HG03439 (cell line): ENCODE data around the gene LSS.
"Not testable (repeated sequence)": the region's sequence is repeated elsewhere in the genome, so short reads cannot be mapped to it uniquely, and the experiment has no call there.

Experiments used
- ATAC-seq: cut with Tn5 transposase; IDR thresholded peaks from one replicate; pipeline ENCODE4 v1.9.1; 2021; ENCODE audit warnings: mild to moderate bottlenecking, moderate library complexity; ENCODE audit not compliant: unreplicated experiment

LSS gene

GRCh38 chr21:46171996-46172862 is 56.3 kb downstream of the LSS start:
- no peak for ATAC-seq

GRCh38 chr21:46171585-46171984 is 57.0 kb downstream of the LSS start:
- ATAC-seq = no peak

GRCh38 chr21:46170436-46171193 is 58.0 kb downstream of the LSS start:
- not testable (repeated sequence) for ATAC-seq

GRCh38 chr21:46168659-46169386 is 59.8 kb downstream of the LSS start:
- ATAC-seq = no peak

GRCh38 chr21:46168238-46168637 is 60.3 kb downstream of the LSS start:
- ATAC-seq = no peak

GRCh38 chr21:46165098-46165497 is 63.5 kb downstream of the LSS start:
- no peak for ATAC-seq

- no peak for ATAC-seq
Observed at GRCh38 chr21:46163380-46163779, 65.2 kb downstream of the LSS start.

GRCh38 chr21:46161633-46162592 is 66.7 kb downstream of the LSS start:
- ATAC-seq = no peak

- ATAC-seq = no peak
Observed at GRCh38 chr21:46160907-46161632, 67.5 kb downstream of the LSS start.

- ATAC-seq = no peak
Observed at GRCh38 chr21:46160657-46160906, 68.0 kb downstream of the LSS start.

- no peak for ATAC-seq
Observed at GRCh38 chr21:46159841-46160656, 68.5 kb downstream of the LSS start.

GRCh38 chr21:46159390-46159789 is 69.2 kb downstream of the LSS start:
- ATAC-seq = no peak

- no peak for ATAC-seq
Observed at GRCh38 chr21:46158666-46159300, 69.8 kb downstream of the LSS start.

GRCh38 chr21:46157987-46158451 is 70.6 kb downstream of the LSS start:
- no peak for ATAC-seq

- ATAC-seq = no peak
Observed at GRCh38 chr21:46157396-46157986, 71.1 kb downstream of the LSS start.

GRCh38 chr21:46156678-46157077 is 71.9 kb downstream of the LSS start:
- ATAC-seq = no peak

GRCh38 chr21:46156378-46156645 is 72.3 kb downstream of the LSS start:
- no peak for ATAC-seq
